Measurements from ENCODE around the gene DTHD1.

The DTHD1 gene

GRCh38 chr4:36316607-36317006 is 35.2 kb downstream of the DTHD1 start:
- no peak for DNase-seq (ENCODE audit: low spot score)

- DNase-seq (ENCODE audit: low spot score) = no peak
These were observed 36.3 kb downstream of the DTHD1 start for GRCh38 chr4:36317721-36318120.

GRCh38 chr4:36320117-36320896 is 38.9 kb downstream of the DTHD1 start:
- no peak for DNase-seq (ENCODE audit: low spot score)

- DNase-seq (ENCODE audit: low spot score) = no peak
These were observed 39.8 kb downstream of the DTHD1 start for GRCh38 chr4:36321176-36321575.

- peak; percentile 73 for DNase-seq (ENCODE audit: low spot score)
These were observed 41.5 kb downstream of the DTHD1 start for GRCh38 chr4:36322921-36323354.

GRCh38 chr4:36323816-36324419 is 42.5 kb downstream of the DTHD1 start:
- no peak for DNase-seq (ENCODE audit: low spot score)

GRCh38 chr4:36324808-36325207 is 43.4 kb downstream of the DTHD1 start:
- DNase-seq (ENCODE audit: low spot score) = no peak

GRCh38 chr4:36325499-36325898 is 44.1 kb downstream of the DTHD1 start:
- peak; percentile 44 for DNase-seq (ENCODE audit: low spot score)

- no peak for DNase-seq (ENCODE audit: low spot score)
These were observed 44.5 kb downstream of the DTHD1 start for GRCh38 chr4:36325926-36326325.

GRCh38 chr4:36326476-36327029 is 45.1 kb downstream of the DTHD1 start:
- no peak for DNase-seq (ENCODE audit: low spot score)

- no peak for DNase-seq (ENCODE audit: low spot score)
These were observed 46.0 kb downstream of the DTHD1 start for GRCh38 chr4:36327400-36327799.

GRCh38 chr4:36328130-36328529 is 46.7 kb downstream of the DTHD1 start:
- no peak for DNase-seq (ENCODE audit: low spot score)

- no peak for DNase-seq (ENCODE audit: low spot score)
These were observed 47.8 kb downstream of the DTHD1 start for GRCh38 chr4:36329228-36329627.

- DNase-seq (ENCODE audit: low spot score) = no peak
These were observed 49.4 kb downstream of the DTHD1 start for GRCh38 chr4:36330796-36331195.

- DNase-seq (ENCODE audit: low spot score) = no peak
These were observed 50.8 kb downstream of the DTHD1 start for GRCh38 chr4:36332023-36332781.

GRCh38 chr4:36332782-36333131 is 51.3 kb downstream of the DTHD1 start:
- DNase-seq (ENCODE audit: low spot score) = no peak

GRCh38 chr4:36333303-36333877 is 52.0 kb downstream of the DTHD1 start:
- no peak for DNase-seq (ENCODE audit: low spot score)

- no peak for DNase-seq (ENCODE audit: low spot score)
These were observed 56.3 kb downstream of the DTHD1 start for GRCh38 chr4:36337665-36338185.

GRCh38 chr4:36338973-36339372 is 57.6 kb downstream of the DTHD1 start:
- no peak for DNase-seq (ENCODE audit: low spot score)

GRCh38 chr4:36341936-36342335 is 60.5 kb downstream of the DTHD1 start:
- DNase-seq (ENCODE audit: low spot score) = no peak

- DNase-seq (ENCODE audit: low spot score) = no peak
These were observed 62.2 kb downstream of the DTHD1 start for GRCh38 chr4:36343501-36344175.
